GM11168 (cell line): ENCODE data around the gene ASTN2.
"Not testable (repeated sequence)": the region's sequence is repeated elsewhere in the genome, so short reads cannot be mapped to it uniquely, and the experiment has no call there.

Experiments used
- in situ Hi-C: fragments of 300-500 bp; cut with MboI; formaldehyde crosslinking; loops from one replicate; pipeline ENCODE4 v1.12.0; 2022; ENCODE audit warnings: low sequenced_read_pairs; ENCODE audit not compliant: unreplicated experiment

The ASTN2 gene

GRCh38 chr9:116855881-116856662 is 558.8 kb downstream of the ASTN2 start:
- in situ Hi-C loops: loop anchor here (10.0 kb wide), 1 partner anchor 121 kb away; no protein-coding TSS in a partner anchor

DNA sequence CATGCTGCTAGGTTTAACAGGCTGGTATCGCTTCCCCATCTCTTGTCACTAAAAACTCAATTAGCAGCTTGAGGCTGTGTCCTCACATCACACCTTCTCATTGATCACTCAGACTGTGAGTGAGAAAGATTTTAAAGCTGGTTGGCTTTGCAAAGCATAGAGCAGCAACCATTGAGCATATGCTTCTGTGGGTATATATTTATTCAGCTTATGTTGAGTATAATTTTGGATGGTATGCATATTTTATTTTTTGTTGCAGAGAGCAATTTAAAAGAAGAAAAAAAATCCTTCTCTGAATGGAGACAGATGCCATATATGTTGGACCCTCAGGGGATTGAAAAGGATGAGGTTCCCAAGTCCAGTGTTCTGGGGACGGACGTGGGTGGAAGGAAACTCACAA is 565.1 kb downstream of the ASTN2 start:
- in situ Hi-C loops: loop anchor here (10.0 kb wide), 1 partner anchor 115 kb away; no protein-coding TSS in a partner anchor

- in situ Hi-C loops: no loop called here
Measured at GRCh38 chr9:116844621-116845020, 570.2 kb downstream of the ASTN2 start.

DNA sequence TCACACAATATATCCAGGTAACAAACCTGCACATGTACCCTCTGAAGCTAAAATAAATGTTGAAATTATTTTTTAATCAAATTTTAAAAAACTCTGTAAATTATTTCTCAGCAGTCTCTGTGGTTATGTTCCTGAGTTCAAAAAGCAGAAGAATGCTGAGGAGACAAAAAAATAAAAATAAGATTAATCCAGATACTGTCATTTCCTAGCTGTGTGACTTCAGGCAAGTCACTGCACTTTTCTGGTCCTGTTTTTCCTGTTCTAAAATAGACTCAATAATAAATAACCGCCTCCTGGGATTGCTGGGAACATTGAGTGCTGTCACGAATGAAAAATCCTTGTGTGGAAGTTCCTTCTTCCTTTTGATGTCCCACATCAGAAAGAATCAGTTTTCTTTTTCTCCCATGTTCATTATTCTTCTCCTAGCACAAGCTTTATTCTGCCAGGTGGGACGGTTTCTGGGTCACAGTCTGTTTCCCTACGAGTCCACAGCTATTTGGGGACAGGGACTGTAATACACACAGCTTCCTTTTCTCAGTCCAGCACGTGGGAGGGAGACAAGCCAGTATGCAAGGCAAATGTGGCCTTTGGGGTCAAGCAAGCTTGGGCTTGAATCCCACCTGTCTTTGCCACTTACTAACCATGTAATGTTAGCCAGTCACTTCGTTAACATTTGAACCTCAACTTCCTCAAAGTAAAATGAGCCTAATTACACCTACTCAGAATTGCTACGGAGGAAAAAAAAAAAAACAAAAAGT is 570.8 kb downstream of the ASTN2 start:
- in situ Hi-C loops: no loop called here

- in situ Hi-C loops: no loop called here
Measured at GRCh38 chr9:116842658-116843057, 572.2 kb downstream of the ASTN2 start.

DNA sequence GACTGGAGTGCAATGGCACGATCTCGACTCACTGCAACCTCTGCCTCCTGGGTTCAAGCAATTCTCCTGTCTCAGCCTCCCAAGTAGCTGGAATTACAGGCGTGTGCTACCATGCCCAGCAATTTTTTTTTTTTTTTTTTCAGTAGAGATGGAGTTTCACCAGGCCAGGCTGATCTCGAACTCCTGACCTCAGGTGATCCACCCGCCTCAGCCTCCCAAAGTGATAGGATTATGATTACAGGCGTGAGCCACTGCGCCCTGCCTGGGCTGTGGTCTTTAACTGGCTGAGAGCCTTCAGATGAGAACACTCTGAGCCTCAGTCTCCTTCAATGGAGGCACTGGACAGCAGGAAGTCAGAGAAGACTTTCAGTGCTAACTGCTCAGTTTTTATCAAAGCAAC is 576.4 kb downstream of the ASTN2 start:
- in situ Hi-C loops: not testable (repeated sequence)

DNA sequence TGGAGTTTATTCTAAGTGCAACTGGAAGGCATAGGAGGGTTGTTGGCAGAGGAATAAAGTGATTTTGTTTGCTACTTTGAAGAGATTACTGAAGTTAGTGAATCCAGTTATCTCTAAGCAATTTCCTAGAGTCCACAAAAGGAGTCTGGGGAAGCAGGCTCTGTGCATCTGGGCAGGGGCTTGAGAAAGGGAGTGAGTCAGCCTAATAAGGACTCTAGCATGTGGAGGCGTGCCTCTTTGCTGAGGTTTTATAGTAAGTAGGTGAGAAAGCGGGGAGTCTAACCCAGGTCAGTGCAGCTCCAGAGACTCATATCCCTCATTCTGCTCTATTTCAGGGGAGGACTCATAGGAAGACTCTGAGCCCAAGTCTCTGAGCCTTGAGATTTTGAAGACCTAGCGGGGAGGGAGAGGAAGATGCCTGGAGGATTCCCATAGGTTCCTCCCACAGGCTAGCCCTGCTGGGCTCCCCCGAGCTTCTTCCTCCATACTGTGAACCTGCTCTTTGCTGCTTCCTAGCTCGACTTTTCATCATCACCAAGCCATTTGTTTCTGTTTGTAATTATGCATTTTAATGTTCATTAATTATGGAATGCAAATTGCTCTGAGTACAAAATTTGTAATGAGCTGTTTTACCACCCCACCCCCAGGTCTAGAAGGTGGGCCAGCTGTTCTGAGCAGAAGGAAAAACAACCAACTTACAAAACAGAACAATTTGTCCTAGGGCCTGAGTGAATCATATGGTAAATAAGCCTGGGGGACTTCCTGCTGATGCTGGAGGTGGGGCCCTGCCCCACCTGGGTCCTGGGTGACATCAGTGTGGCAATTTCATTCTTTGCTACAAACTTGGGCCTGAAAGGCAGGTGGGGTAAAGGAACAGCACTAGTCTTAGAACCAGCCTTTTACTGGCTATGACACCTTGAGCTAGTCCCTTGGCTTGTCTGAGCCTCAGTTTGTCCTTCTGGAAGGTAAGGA is 577.6 kb downstream of the ASTN2 start:
- in situ Hi-C loops: no loop called here

- in situ Hi-C loops: not testable (repeated sequence)
Measured at GRCh38 chr9:116830321-116830720, 584.5 kb downstream of the ASTN2 start.

- in situ Hi-C loops: no loop called here
Measured at GRCh38 chr9:116821633-116822229, 593.1 kb downstream of the ASTN2 start.

- in situ Hi-C loops: no loop called here
Measured at GRCh38 chr9:116819116-116819515, 595.7 kb downstream of the ASTN2 start.

GRCh38 chr9:116817762-116818161 is 597.1 kb downstream of the ASTN2 start:
- in situ Hi-C loops: no loop called here

DNA sequence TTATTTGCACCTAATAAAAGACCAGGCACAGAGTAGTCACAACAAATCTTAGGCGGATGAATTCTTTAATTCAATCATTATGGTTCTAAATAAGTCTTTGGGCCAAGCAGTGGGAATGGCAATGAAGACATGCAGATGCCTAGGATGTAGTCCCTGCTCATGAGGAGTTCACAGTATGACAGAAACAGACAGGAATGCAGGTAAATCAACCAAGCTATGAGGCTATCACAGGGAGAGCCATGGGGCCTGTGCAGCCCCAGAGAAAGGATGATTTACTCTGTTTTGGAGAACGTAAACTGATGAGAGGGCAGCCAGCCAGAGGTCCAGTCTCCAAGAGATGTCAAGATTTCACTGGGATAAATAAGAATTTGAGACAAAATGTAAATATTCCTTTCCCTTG is 598.4 kb downstream of the ASTN2 start:
- in situ Hi-C loops: no loop called here

DNA sequence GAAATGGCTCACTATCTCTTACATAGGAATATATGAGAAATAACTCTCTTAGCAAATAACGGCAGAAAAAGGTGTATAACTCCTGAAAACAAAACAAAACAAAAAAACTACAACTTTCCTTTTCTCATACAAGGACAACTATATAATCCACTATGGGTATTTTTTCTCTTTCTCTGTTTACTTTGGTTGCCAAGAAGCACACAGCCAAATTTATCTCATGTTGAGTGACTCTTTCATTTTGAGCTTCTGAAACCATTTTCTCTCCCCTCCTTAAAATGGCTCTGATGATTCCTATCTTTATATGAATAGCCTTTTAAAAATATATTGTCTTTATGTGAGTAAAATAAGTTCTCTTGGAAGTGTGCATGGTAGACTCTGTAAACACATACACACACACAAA is 599.0 kb downstream of the ASTN2 start:
- in situ Hi-C loops: no loop called here

GRCh38 chr9:116813031-116813300 is 601.9 kb downstream of the ASTN2 start:
- in situ Hi-C loops: no loop called here

DNA sequence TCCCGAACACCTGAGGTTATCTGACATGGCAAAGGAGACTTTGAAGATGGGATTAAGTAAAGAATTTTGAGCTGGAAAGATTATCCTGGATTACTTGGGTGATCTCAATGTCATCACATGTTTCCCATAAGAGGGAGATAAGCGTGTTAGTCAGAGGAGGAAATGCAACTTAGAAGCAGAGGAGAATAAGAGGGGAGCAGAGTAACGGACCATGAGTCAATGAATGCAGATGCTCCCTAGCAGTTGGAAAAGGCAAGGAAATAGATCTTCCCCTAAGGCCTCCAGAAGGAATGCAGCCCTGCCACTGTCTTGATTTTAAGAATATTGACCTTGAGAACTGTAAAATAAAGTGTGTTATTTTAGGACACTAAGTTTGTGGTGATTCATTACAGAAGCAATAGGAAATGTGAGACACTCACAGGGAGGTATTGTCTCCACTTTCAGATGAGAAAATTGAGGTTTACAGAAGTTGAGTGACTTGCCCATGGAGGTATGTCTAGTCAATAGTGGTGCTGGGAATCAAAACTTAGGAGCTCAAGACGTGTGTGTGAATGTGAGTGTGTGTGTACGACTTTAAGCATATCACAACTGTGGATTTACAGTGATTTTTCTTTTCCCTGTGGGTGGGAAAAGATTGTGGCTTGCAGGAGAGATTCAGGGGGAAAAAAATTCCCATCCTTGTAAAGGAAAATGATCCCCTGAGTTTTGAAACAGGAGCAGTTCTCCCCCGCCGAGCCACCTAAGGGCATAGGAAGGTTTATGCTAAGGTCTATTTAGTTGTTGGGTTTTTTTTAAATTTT is 602.4 kb downstream of the ASTN2 start:
- in situ Hi-C loops: no loop called here

GRCh38 chr9:116809656-116810055 is 605.2 kb downstream of the ASTN2 start:
- in situ Hi-C loops: no loop called here

DNA sequence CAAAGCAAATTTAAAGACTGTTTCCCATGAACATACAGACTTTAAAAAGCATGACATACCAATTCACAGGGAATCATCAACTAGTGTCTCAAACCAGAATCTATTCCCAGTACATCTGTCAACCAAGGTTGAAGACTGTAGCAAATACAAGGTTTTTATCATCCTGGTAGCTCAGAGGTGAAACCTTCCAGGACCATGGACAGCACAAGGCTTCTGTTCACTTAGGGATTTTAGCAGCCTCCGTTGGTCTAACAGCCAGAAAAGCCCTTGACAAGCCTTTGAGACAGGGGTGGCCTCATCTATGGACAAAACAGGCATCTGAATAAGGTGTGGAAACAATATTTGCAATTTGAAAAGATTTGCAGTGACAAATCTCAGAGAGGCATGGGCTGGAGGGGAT is 608.8 kb downstream of the ASTN2 start:
- in situ Hi-C loops: no loop called here

DNA sequence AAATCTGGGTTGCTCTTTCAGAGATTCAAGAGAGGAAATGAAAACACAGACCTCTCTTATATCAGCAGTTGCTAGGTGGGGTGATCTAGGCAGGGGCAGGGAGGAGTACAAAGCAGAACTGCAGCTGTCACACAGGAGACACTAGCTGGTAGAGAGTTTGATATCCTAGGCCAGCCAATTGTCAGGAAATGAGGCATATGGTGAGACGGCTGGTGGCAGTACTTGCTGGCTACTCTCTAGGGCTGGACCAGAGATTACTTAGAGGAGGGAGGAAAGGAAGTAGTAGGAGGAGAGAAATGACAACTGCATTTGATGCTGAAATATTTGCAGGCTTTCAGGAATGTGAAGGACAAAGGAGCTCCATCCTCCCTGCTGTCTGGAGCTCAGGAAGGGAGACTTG is 614.0 kb downstream of the ASTN2 start:
- in situ Hi-C loops: no loop called here

DNA sequence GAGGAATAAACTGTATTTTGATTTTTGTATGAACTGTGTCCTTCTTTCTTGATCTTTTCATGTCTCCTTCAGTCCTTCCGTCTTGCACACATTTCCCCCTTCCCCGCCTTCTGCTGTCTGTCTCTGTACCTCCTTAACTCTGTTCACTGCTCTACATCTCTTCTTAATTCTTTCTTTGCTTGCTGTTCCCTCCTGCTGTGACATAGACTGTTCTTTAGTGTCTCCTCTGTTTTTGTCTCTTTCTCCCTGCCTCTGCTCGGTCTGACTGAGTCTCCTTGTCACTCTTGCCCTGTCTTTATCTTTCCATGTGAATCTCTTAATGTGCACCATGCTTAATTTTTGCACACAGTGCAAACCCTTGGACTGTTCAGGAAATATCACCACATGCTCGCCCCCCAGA is 614.8 kb downstream of the ASTN2 start:
- in situ Hi-C loops: no loop called here

DNA sequence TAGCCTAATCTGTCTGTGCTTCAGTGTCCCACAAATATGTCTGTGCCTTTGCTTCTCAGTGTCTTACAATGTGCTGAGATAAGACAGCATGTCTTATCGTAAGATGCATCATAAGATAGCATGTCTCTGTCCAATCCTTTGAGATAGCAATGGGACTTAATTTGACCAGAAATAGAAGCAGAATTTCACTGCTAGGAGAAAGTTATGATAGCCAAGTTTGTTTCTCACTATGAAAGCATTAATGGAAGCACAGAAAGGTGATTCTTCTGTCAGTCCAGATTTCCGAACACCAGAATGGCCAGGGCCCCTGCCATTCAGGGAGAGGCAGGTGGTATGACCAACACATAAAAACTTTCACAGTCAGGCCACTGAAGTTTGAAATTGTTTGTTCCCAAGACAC is 616.3 kb downstream of the ASTN2 start:
- in situ Hi-C loops: no loop called here
